ENCODE measurements around the gene MEGF6.

The MEGF6 gene

DNA sequence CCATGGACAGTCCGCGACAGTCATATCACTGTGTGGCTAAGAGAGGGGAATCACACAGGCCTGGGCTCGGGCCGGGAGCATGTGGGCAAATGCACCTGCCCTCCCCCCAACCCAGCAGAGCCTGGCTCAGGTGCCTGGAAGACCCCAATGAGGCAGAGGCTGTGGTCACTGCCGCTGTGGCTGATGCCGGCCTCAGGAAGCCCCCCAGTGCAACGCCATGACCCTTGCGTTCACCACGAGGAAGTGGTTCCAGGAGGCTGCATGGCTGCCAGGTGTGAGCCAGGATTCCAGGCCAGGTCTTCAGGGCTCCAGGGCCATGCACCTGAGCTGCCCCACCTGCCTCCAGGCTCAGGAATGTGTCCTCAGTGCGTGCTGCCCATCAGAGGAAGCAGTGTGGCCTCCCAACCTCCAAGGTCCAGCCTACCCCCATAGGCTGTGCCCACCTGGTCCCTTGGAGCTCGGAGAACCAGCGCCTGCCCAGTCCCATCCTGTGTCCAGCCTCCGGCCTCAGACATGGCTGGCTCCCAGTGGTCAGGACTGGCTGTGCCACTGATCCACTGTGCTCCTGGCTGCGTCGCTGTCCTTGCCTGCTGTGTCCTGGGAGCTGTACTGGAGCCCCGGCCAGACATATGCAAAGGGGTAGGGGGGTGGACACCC, 148.8 kb downstream of the MEGF6 start:
- no peak overlapping the region for H3K4me3 ChIP-seq (ENCODE audit: low read depth, low read length)
- ChIA-PET CTCF (interaction anchor here (0.8 to 4.3 kb wide), 7 partner anchors 9 to 158 kb away, joined by 3 to 37 read pairs (median 6); no protein-coding TSS in a partner anchor), POLR2A (no interaction called here)
- no peak for DNase-seq (ENCODE audit: low read depth, low spot score)
- no peak for TF ChIP-seq CTCF (IDR thresholded peaks at IDR 0.05; ENCODE audit: insufficient read depth, low read length, missing control alignments)

- no peak for TF ChIP-seq CTCF (IDR thresholded peaks at IDR 0.05; ENCODE audit: insufficient read depth, low read length, missing control alignments)
- CTCF ChIA-PET = interaction anchor here (1.0 to 4.3 kb wide), 4 partner anchors 9 to 103 kb away, joined by 3 to 37 read pairs (median 6); no protein-coding TSS in a partner anchor
- no peak for DNase-seq (ENCODE audit: low read depth, low spot score)
- POLR2A ChIA-PET = no interaction called here
- H3K4me3 ChIP-seq (ENCODE audit: low read depth, low read length) = no peak overlapping the region
Measured at GRCh38 chr1:3461934-3462275, 149.4 kb downstream of the MEGF6 start.

DNA sequence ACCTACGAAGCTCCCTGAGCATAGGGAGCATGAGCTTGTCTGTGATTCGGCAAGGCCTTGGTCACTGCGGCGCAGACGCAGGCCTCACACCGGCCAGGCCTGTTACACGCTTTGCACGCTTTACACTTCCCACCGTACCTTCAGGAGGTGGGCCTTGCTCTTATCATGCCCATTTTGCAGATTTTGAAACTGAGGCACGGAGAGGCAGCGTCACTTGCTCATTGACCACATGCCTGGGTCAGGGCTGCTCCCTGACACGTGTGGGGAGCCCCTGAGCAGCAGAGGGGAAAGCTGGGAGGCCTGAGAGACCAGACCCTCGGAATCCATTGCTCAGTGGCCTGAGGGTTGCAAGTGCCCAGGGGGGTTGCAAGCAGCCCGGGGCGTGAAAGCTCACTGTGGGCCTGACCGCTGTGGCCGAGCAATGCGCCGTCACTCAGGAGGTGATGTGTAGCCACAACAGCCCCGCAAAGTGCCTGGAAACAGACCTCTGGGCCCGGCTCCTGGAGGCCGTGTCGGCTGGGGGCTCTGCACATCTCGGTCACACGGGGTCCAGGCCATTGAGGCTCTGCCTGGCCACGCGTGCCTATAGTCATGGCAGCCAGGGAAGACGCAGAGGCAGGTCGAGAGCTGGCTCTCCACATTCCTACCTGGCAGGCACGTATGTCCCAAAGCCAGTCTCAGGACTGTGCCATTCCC, 149.9 kb downstream of the MEGF6 start:
- POLR2A ChIA-PET = no interaction called here

DNA sequence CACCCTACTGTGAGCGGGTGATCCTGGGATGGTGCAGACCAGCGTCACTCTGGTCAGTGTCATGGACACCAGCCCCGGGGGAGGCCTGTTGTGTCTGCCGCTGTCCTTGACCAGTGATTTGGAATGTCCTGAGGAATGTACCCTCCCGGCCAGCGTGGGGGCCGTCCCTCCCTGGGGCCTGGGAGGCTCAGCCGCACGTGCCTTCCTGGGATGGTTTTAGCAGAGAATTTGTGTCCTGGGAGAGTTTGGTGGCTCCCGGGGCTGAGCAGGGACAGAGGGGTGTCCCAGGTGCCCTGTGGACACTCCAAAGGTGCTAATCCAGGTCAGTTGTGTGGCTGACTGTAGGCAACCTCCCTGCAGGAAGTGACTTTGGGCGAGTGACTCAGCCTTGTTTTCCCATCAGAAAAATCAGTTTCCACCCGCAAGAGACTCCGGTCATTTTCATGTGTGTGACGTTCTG, 150.6 kb downstream of the MEGF6 start:
- no peak for TF ChIP-seq CTCF (IDR thresholded peaks at IDR 0.05; ENCODE audit: insufficient read depth, low read length, missing control alignments)
- H3K4me3 ChIP-seq (ENCODE audit: low read depth, low read length) = no peak overlapping the region
- POLR2A ChIA-PET = no interaction called here
- DNase-seq (ENCODE audit: low read depth, low spot score) = no peak
- CTCF ChIA-PET = interaction anchor here (1.0 to 4.3 kb wide), 2 partner anchors 8 to 25 kb away, joined by 3 to 37 read pairs; no protein-coding TSS in a partner anchor

More for the DNA sequence above, 149.9 kb downstream of the MEGF6 start:
- no peak for DNase-seq (ENCODE audit: low read depth, low spot score)
- CTCF ChIA-PET = interaction anchor here (1.0 to 4.3 kb wide), 4 partner anchors 9 to 103 kb away, joined by 3 to 37 read pairs (median 6); no protein-coding TSS in a partner anchor
- H3K4me3 ChIP-seq (ENCODE audit: low read depth, low read length) = no peak overlapping the region
- TF ChIP-seq CTCF (IDR thresholded peaks at IDR 0.05; ENCODE audit: insufficient read depth, low read length, missing control alignments) = no peak

- H3K4me3 ChIP-seq (ENCODE audit: low read depth, low read length) = no peak overlapping the region
- ChIA-PET POLR2A (no interaction called here), CTCF (interaction anchor here (0.9 to 1.6 kb wide), 3 partner anchors 11 to 24 kb away, joined by 3 to 5 read pairs (median 4); no protein-coding TSS in a partner anchor)
- DNase-seq (ENCODE audit: low read depth, low spot score) = no peak
- no peak for TF ChIP-seq CTCF (IDR thresholded peaks at IDR 0.05; ENCODE audit: insufficient read depth, low read length, missing control alignments)
Measured at GRCh38 chr1:3459940-3460671, 151.2 kb downstream of the MEGF6 start.

Measured in AG04449 (cell line).